Right cardiac atrium (tissue), 5 donors: ENCODE results near the gene PCNA. TPM values are rescaled to one million over a fixed set of nuclear protein-coding genes. Genes with fewer than 3 reads are reported as not detected.

Experiments
- polyA plus RNA-seq: library from polyadenylated mRNA; stranded (reverse); fragments of 200-250 nt; gene quantifications from one replicate; pipeline ENCODE4 v1.2.3, GENCODE V29; 2013
- total RNA-seq, 4 donors: library from RNA; stranded (reverse); fragmentation: NEBNext Ultra II Directional; extraction: Animal tissue kit (Norgen Biotek cat#: 25700); gene quantifications; one replicate each; pipeline ENCODE4 v1.2.1, GENCODE V29; 2021
- donor health status: healthy with polysubstance abuse.
- donor health status: DM: no; HTN: yes; CAD: no.
- donor health status: DM: no; HTN: no; CAD: no.
- donor health status: DM: no; HTN: yes; CAD: no; lungs with severe emphysema.
- donor health status: DM: yes; HTN: yes; CAD: no.

Gene PCNA
- total and polyA plus RNA-seq, 5 donors = 19.4 to 41.4 (median 29.1) TPM

Other genes starting within 250 kb of the PCNA start
- gene SLC23A2, start 118.4 kb downstream of the PCNA start, total RNA-seq = 10 to 100 TPM; 11.8 to 15.9 (median 12.7) TPM
- gene SLC23A2, start 118.4 kb downstream of the PCNA start, polyA plus RNA-seq = 5.2 TPM
- gene TMEM230, start 6.9 kb downstream of the PCNA start, total RNA-seq = 100 to 1,000 TPM in 3 of 4 donors, 10 to 100 TPM in 1; 98.7 to 116 (median 110) TPM
- gene TMEM230, start 6.9 kb downstream of the PCNA start, polyA plus RNA-seq = 178 TPM
- gene CDS2, start 7.0 kb upstream of the PCNA start, total RNA-seq = 10 to 100 TPM; 79.4 to 98.6 (median 88.2) TPM
- 29.1 TPM for gene CDS2, start 7.0 kb upstream of the PCNA start, polyA plus RNA-seq
- not detected for gene PROKR2, start 197.0 kb upstream of the PCNA start, total RNA-seq
- not detected for gene PROKR2, start 197.0 kb upstream of the PCNA start, polyA plus RNA-seq